ENCODE measurements around the gene RYR1.
"Not testable (repeated sequence)": the region's sequence is repeated elsewhere in the genome, so short reads cannot be mapped to it uniquely, and the experiment has no call there.

The RYR1 gene

DNA sequence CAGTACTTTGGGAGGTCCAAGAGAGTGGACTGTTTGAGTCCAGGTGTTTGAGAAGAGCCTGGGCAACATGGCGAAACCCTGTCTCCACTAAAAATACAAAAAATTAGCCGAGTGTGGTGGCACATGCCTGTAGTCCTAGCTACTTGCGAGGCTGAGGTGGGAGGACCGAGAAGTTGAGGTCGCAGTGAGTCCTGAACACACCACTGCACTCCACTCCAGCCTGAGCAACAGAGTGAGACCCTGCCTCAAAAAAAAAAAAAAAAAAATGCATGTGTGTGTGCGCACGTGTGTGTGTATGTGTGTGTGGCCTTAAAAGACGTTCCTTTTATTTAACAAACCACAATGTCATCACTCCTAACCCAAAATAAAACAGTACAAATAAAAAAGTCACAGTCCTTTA, 121.7 kb downstream of the RYR1 start:
- DNase-seq (ENCODE audit: low read depth in 1 of 2, low spot score in 1 of 2): no peak
- in situ Hi-C loops (cut with HindIII; ENCODE audit: low pct_unique_long_range_greater_than_20kb, low sequenced_read_pairs): no loop called here
- no peak for TF ChIP-seq JUND (IDR thresholded peaks at IDR 0.05; ENCODE audit: low read depth)

DNA sequence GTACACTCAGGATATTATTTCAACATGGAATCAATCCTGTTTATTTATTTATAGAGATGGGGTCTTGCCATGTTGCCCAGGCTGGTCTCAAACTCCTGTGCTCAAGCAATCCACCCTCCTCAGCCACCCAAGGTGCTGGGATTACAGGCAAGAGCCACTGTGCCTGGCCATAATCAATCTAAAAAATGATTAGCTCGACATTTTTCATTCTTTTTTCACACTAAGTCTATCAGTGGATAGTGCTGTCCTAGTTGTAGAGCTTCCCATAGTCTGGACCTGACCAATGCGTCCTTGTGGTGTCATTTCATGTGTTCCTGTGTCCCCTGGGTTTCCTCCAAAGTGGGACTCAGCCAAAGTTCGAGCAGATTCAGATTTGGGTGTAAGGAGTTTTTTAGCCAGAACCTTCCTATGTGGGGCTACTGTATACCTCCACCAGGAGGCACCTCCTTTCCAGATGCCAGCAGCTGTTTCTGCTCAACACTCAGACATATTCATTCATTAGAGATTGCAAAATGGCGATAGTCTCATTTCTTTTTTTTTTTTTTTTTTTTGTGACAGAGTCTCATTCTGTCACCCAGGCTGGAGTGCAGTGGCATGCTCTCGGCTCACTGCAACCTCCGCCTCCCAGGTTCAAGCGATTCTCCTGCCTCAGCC, 123.2 kb downstream of the RYR1 start:
- no peak for DNase-seq (ENCODE audit: low read depth in 1 of 2, low spot score in 1 of 2)
- in situ Hi-C loops (cut with HindIII; ENCODE audit: low pct_unique_long_range_greater_than_20kb, low sequenced_read_pairs): no loop called here
- TF ChIP-seq JUND (IDR thresholded peaks at IDR 0.05; ENCODE audit: low read depth): no peak

DNA sequence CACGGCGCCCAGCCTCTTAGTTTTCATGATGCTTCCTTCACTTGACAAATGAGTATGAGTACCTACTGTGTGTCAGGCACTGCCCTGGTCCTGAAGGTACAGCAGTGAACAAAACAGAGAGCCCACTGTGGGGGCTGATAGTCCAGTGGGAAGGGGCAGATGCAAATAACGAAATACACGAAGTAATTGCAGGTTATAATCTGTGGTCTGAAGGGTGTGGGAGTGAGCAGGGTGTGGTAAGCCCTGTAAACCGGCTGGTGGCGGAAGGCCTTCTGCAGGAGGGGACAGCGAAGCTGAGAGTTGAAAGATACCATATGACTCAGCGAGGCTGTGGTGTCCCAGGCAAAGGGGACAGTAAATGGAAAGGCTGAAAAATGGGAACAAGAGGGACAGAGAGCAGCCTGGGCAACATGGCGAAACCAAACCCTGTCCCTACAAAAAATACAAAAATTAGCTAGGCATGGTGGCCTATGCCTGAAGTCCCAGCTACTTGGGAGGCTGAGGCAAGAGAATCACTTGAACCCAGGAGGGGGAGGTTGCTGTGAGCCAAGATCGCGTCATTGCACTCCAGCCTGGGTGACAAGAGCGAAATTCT, 123.8 kb downstream of the RYR1 start:
- no peak for DNase-seq (ENCODE audit: low read depth in 1 of 2, low spot score in 1 of 2)
- no peak for TF ChIP-seq JUND (IDR thresholded peaks at IDR 0.05; ENCODE audit: low read depth)
- in situ Hi-C loops (cut with HindIII; ENCODE audit: low pct_unique_long_range_greater_than_20kb, low sequenced_read_pairs): no loop called here

DNA sequence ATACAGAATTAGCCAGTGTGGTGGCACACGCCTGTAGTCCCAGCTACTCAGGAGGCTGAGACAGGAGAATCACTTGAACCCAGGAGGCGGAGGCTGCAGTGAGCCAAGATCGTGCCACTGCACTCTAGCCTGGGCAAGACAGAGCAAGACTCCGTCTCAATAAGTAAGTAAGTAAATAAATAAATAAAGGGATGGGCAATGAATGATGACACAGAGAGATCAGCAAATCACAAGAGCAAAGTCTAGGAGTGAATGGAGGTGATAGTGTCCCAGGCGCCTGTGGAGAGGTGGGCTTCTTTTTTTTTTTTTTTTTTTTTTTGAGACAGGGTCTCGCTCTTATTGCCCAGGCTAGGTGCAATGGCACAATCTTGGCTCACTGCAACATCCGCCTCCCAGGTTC, 125.4 kb downstream of the RYR1 start:
- DNase-seq (ENCODE audit: low read depth in 1 of 2, low spot score in 1 of 2); in situ Hi-C loops (cut with HindIII; ENCODE audit: low pct_unique_long_range_greater_than_20kb, low sequenced_read_pairs): not testable (repeated sequence)

DNA sequence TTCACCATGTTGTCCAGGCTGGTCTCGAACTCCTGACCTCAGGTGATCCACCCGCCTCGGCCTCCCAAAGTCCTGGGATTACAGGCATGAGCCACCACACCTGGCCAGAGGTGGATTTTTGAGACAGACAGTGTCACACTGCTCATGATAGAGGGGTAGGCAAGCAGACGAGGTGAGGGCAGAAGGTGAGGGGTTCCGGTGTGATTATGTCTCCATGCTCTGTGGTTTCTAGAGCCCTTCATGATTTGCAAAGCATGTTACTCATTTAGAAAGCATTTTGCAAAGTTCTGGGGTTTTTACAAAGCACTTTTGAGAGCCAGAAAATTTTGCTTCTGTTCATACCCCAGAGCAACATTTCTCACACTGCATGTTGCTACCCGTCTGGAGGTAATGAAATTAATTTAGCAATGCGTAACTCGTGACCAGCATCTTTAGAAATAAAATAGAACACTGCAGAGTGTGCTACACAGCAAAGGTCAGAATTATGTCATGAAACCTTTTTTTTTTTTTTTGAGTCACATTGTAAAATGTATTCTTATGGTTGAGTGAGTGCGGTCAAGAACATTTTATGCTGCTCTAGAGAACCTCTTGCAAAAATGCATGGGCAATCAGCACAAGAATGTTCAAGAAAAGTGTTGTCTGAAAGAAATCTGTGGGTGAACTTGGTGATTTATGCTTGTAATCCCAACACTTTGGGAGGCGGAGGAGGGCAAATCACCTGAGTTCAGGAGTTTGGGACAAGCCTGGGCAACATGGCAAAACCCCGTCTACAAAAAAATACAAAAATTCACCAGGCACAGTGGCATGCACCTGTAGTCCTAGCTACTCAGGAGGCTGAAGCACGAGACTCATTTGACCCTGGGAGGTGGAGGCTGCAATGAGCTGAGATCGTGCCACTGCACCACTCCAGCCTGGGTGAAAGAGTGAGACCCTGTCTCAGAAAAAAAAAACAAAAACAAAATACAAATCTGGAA, 126.2 kb downstream of the RYR1 start:
- in situ Hi-C loops (cut with HindIII; ENCODE audit: low pct_unique_long_range_greater_than_20kb, low sequenced_read_pairs): no loop called here
- DNase-seq (ENCODE audit: low read depth in 1 of 2, low spot score in 1 of 2): no peak
- no peak for TF ChIP-seq JUND (IDR thresholded peaks at IDR 0.05; ENCODE audit: low read depth)

DNA sequence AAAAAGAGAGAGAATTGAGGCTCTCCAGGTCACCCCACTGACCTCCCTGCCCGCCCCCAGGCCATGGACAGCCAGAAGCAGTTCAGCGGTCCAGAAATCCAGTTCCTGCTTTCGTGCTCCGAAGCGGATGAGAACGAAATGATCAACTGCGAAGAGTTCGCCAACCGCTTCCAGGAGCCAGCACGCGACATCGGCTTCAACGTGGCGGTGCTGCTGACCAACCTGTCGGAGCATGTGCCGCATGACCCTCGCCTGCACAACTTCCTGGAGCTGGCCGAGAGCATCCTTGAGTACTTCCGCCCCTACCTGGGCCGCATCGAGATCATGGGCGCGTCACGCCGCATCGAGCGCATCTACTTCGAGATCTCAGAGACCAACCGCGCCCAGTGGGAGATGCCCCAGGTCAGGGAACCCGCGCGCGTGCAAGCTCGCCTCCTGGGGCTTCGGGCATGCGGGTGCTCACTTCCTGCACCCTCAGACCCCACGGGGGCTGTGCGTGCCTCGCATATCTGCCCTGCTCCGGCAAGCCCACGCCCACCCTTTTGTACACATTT, 127.6 kb downstream of the RYR1 start:
- DNase-seq (ENCODE audit: low read depth in 1 of 2, low spot score in 1 of 2): no peak
- no peak for TF ChIP-seq JUND (IDR thresholded peaks at IDR 0.05; ENCODE audit: low read depth)
- in situ Hi-C loops (cut with HindIII; ENCODE audit: low pct_unique_long_range_greater_than_20kb, low sequenced_read_pairs): no loop called here

DNA sequence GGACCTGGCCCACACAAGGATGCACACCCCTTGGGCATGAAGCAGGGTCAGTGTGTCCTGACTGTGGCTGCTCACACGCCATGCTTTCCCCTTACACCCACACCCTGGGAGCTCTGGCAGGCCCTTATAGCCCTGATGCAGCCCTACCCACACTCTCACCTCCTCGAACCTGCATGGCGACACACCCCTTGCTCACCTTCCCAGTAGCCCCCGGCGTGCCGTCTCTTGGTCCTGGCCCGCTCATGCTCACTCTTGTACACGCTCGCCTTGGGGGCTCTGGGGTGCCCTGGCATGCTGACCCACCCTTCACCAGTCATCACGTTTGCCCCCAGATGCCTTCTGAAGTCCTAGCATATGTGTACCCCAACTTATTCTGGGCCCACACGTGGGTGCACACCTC, 128.2 kb downstream of the RYR1 start:
- no peak for DNase-seq (ENCODE audit: low read depth in 1 of 2, low spot score in 1 of 2)
- in situ Hi-C loops (cut with HindIII; ENCODE audit: low pct_unique_long_range_greater_than_20kb, low sequenced_read_pairs): no loop called here
- no peak for TF ChIP-seq JUND (IDR thresholded peaks at IDR 0.05; ENCODE audit: low read depth)

DNA sequence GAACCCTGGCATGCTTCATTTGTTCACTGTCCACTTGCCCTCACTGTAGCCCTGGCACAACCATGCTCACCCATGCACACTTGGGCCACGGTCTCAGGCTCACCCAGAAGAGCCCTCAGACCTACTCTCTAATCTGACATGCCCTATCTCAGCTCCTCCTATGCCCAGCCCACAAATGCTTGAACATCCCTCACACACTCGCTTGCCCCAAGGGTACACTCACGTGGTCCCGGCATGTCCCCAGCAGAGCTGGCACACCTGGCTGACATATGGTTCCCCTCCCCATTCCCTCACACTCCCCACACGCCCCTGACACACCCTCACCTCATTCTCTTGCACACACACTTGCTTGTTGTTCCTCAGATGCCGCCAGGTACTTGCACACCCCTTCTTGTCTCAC, 128.6 kb downstream of the RYR1 start:
- TF ChIP-seq JUND (IDR thresholded peaks at IDR 0.05; ENCODE audit: low read depth): no peak
- in situ Hi-C loops (cut with HindIII; ENCODE audit: low pct_unique_long_range_greater_than_20kb, low sequenced_read_pairs): no loop called here

DNA sequence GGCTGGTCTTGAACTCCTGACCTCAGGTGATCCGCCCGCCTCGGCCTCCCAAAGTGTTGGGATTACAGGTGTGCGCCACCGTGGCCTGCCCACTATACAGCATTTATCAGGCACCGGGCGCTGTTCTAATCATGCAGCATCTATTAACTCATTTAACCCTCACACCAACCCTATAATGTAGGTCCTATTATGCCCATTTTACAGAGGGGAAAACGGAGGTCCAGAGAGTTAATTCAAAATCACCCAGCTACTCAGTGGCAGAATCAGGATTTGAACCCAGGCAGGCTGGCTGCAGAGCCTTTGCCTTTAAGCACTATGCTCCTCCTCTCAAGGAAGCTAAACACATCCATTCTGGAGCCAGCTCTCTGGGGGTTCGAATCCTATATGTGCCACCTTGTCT, 130.0 kb downstream of the RYR1 start:
- no peak for TF ChIP-seq JUND (IDR thresholded peaks at IDR 0.05; ENCODE audit: low read depth)
- in situ Hi-C loops (cut with HindIII; ENCODE audit: low pct_unique_long_range_greater_than_20kb, low sequenced_read_pairs): no loop called here
- no peak for DNase-seq (ENCODE audit: low read depth in 1 of 2, low spot score in 1 of 2)

More for the DNA sequence above, 128.6 kb downstream of the RYR1 start:
- no peak for DNase-seq (ENCODE audit: low read depth in 1 of 2, low spot score in 1 of 2)

DNA sequence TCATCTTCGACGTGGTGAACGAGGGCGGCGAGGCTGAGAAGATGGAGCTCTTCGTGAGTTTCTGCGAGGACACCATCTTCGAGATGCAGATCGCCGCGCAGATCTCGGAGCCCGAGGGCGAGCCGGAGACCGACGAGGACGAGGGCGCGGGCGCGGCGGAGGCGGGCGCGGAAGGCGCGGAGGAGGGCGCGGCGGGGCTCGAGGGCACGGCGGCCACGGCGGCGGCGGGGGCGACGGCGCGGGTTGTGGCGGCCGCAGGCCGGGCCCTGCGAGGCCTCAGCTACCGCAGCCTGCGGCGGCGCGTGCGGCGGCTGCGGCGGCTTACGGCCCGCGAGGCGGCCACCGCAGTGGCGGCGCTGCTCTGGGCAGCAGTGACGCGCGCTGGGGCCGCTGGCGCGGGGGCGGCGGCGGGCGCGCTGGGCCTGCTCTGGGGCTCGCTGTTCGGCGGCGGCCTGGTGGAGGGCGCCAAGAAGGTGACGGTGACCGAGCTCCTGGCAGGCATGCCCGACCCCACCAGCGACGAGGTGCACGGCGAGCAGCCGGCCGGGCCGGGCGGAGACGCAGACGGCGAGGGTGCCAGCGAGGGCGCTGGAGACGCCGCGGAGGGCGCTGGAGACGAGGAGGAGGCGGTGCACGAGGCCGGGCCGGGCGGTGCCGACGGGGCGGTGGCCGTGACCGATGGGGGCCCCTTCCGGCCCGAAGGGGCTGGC, 131.6 kb downstream of the RYR1 start:
- peak; percentile 5 to 23 for DNase-seq (ENCODE audit: low read depth in 1 of 2, low spot score in 1 of 2)
- in situ Hi-C loops (cut with HindIII; ENCODE audit: low pct_unique_long_range_greater_than_20kb, low sequenced_read_pairs): no loop called here
- no peak for TF ChIP-seq JUND (IDR thresholded peaks at IDR 0.05; ENCODE audit: low read depth)

DNA sequence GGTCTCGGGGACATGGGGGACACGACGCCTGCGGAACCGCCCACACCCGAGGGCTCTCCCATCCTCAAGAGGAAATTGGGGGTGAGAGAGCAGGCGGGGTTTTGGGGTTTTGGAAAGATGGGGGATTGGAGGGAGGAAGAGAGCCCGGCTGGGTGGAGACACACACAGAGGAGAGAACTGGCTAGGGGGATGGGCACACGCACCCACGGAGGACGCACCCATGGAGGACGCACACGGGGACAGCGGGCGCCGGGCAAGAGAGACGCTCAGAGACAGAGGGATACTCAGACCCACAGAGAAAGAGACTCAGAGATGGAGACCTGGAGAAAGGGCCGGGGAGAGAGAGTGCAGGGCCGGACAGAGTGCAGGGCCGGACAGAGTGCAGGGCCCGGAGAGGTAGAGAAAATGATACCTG, 132.2 kb downstream of the RYR1 start:
- DNase-seq (ENCODE audit: low read depth in 1 of 2, low spot score in 1 of 2): no peak
- TF ChIP-seq JUND (IDR thresholded peaks at IDR 0.05; ENCODE audit: low read depth): no peak
- in situ Hi-C loops (cut with HindIII; ENCODE audit: low pct_unique_long_range_greater_than_20kb, low sequenced_read_pairs): no loop called here

DNA sequence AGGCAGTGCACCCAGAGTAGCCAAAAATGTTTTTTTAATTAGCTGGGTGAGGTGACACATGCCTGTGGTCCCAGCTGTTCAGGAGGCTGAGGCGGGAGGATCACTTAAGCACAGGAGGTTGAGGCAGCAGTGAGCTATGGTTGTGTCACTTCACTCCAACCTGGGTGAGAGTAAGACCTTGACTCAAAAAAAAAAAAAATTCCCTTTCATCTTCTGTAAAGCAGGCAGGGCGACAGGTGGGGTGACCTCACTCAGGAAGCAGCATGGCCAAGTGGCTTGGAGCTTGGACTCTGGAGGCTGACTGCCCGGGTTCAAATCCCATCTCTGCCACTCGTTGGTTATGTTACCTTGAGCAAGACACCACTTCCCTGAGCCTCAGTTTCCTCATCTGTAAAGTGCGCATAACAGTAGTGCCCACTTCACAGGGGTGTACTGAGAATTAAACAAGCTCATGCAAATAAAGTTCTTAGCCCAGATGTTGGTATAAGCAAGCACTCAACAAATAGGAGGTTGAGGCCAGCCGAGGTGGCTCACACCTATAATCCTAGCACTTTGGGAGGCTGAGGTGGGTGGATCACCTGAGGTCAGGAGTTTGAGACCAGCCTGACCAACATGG, 136.0 kb downstream of the RYR1 start:
- in situ Hi-C loops (cut with HindIII; ENCODE audit: low pct_unique_long_range_greater_than_20kb, low sequenced_read_pairs): no loop called here
- DNase-seq (ENCODE audit: low read depth in 1 of 2, low spot score in 1 of 2): no peak
- TF ChIP-seq JUND (IDR thresholded peaks at IDR 0.05; ENCODE audit: low read depth): no peak
